HuH-7 (cell line): ENCODE results near the gene GDF10.

Experiments
- DNase-seq: peaks from one replicate; pipeline ENCODE4 v3.0.0; 2011; ENCODE audit warnings: low spot score

Gene GDF10

DNA sequence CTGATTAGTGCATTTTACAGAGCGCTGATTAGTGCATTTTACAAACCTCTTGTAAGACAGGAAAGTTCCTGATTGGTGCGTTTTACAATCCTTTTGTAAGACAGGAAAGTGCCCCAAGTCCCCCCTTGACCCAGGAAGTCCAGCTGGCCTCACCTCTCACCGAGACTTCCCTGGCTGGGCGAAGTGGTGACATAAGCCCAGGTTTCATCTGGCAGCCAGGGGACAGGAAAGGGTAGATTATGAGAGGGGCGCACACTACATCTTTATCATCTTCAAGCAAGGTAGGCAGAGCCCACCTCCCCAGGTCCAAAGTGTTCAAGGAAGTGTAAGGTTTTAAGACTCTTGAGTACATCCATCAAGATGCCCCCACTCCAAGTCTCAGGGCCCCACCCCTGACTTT is 5.5 kb upstream of the GDF10 start:
- DNase-seq = no peak

DNA sequence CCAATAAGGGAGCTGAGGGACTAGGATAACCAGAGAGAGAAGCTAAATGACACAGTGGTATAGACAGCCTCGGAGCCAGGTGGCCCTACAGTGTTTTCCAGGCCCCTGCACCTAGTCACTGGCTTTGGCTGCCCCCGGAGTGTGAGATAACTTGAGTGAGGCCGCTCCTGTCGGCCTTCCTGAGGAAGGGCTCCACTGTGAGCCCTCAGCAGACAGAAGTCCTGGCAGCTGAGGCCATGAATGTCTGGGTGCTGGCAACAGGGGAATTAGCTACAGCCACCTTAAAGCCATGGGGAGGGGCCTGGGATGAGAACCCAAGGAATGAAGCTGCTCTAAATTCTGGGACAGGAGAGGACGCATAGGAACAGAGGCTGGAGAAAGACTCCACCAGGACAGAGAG is 4.6 kb upstream of the GDF10 start:
- DNase-seq = no peak

DNA sequence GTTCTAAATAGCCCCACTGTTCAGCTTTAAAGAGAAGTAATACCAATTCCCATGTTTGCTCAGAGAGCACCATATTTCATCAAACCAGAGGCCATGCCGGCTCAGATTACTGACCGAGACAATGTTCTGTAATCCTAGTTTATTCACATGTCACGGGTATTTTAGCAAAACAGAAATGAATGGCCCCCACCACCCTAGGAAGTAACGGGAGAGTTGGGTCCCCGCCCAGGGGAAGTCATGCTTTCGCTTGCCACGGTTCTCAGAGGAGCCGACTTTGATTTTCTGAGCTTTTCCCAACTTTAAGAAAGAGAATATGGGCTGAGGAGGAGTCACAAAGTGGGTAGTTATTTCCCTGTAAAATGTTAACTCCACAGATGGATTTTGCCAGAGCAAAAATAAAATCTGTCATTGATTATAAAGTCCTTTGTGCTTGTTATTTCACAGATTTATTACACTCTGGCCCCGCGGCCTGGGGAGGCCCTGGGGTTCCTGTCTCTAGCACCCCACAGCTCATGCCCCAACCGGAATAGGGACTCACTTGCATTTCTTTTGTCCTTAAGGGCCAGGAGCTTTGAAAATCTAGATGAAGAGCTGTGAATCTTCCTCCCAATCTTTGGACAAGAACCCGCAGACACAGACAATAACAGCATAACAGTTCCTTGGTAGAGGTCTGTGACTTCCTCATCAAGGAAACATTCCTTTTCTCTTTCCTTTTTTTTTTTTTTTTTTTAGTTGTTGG is 3.7 kb upstream of the GDF10 start:
- DNase-seq = no peak

DNA sequence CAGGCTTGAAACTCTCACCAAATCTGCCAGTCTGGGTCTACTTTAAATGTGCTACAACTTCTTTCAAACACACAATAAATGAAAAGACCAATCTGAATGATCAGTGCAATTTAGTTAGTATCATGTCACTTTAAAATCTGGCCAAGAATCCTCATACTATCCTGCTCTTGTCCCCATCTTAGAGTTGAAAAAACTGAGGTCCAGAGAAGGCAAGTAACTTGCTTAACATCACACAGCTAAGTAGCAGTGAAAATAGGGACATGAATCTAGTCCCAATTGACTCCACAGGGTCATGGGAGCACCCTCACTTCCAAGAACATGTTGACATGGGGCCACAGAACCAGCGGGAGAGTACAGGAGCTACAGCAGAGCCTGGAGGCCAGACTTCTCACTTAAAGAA is 3.1 kb upstream of the GDF10 start:
- no peak for DNase-seq

DNA sequence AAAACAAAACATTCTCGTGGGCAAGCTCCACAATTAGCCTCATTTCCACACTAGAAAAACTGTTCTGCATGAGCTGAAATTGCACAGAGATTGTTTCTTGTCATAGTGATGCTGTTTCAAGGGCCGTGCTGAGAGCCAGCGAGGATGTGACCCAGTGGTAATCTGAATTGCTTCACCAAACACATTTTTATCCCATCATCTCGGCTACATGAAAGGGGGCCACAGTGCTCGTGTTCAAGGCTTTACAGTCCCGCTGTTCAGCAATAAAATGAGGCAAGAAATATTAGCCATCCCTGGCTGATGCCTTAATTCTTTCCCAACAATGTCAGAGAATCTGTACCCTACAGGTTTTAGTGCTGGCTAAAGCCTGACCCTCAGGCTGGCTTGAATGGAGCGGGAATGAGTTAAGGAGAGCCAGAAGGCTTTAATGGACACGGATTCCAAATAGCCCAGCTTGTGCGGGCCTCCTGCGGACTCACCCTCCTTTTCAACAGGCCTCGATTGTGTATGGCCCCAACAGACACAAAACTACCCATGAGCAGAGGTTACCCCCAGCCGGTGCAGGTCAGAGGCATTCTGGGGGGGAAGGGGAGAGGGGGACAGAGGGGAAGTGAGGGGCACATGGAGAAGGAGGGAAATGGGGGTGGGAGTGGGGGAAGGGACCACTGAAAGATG is 2.0 kb upstream of the GDF10 start:
- no peak for DNase-seq

DNA sequence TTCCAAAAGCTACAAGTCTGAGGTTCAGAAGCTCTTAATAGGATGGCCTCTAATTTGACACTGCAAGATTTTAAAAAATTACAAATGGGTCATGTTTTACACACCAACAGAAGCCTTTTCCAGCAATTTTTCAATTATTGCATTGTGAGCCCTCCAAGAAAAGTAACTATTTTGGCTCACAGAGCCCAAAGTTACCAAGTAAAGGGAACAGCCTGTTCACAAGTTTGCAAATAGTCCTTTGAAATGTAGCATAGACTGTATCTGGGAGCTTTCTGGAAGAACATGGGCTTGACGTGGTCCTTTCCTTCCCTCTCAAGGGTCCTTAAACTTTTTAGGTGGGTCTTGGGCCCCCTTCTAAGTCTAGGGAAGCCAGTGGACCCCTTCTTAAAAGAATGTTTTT is 1.3 kb upstream of the GDF10 start:
- no peak for DNase-seq

DNA sequence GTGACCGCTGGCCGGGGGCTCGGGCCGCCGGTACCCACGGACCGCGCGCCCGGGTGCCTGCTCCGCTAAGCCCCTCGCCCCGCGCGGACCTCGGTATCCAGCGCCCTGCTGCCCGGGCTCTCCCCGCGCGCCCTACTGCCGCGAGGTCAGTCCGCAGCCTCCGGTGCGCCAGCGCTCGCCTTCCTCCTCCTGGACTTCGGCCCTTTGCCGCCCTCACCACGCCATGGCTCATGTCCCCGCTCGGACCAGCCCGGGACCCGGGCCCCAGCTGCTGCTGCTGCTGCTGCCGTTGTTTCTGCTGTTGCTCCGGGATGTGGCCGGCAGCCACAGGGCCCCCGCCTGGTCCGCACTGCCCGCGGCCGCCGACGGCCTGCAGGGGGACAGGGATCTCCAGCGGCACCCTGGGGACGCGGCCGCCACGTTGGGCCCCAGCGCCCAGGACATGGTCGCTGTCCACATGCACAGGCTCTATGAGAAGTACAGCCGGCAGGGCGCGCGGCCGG is 483 bp downstream of the GDF10 start:
- peak; percentile 29 for DNase-seq

DNA sequence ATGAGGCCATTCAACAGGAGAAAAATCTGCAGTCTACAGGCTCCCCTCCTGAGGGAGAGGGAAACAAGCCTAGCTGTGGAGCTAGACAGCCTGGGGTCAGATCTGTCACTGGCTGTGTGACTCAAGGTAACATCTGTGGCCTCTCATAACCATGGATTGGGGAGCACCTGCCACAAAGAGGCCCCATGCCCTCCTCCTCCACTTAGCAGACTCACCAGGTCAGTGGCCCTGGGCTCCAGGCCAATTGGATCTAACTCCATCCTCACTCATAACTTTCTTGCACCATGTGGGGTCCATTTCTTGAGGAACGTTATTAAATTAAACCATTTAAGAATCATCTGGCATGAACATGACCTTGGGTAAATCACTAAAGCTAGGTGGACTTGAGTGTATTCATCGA is 1.8 kb downstream of the GDF10 start:
- DNase-seq = no peak

DNA sequence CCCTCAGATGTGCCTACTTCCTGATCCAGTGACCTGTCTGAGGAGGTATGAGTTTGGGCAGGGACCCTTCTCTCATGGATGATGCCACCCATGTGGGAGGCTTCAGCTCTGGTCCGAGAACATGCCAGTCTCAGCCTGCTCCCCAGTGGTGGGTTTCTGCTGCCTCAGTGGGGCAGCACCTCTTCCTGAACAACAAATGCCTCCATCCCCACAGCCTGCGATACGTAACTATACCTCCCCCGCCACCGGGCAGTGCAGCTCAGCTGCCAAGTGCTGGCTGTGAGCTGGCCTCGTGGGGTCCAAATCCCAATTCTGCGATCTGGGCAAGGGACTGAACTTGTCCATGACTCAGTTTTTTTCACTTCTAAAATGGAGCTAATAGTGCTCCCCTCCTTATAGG is 3.1 kb downstream of the GDF10 start:
- DNase-seq = no peak

DNA sequence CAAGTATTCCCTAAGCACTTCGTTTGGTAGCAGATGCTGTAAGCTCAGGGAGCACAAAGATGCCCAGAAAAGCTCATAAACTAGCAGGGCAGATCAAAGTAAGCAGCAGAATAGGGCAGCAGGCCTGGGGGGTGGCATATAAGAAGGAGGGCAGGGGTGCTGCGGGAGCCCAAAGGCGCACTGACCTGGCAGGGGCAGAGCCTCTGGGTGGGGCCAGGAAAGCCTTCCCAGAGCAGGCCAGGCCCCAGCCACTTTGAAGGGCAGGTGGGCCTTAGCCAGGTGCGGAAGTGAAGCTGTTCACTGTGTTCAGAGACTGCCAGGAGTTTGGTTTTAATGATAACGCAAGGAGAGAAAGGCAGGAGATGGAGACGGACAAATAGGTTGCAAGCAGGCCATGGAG is 3.9 kb downstream of the GDF10 start:
- no peak for DNase-seq

DNA sequence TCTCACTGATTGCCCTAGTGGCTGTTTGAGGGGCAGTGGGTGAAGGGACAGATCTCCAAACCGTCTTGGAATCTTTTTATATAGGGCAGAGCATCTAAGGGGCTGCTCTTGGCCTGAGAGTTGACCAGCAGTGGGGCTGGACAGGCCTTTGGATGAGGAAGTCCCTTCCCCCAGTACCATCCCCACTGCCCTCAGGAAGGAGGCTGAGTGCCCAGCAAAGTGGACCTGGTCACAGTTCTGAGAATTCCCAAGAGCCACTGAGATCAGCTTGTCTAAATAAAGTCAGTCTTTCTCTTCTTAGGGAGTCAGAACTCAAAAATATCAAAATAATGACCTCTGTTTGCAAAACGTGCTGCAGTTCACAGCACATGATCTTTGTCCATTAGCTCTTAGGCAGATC is 5.6 kb downstream of the GDF10 start:
- no peak for DNase-seq

DNA sequence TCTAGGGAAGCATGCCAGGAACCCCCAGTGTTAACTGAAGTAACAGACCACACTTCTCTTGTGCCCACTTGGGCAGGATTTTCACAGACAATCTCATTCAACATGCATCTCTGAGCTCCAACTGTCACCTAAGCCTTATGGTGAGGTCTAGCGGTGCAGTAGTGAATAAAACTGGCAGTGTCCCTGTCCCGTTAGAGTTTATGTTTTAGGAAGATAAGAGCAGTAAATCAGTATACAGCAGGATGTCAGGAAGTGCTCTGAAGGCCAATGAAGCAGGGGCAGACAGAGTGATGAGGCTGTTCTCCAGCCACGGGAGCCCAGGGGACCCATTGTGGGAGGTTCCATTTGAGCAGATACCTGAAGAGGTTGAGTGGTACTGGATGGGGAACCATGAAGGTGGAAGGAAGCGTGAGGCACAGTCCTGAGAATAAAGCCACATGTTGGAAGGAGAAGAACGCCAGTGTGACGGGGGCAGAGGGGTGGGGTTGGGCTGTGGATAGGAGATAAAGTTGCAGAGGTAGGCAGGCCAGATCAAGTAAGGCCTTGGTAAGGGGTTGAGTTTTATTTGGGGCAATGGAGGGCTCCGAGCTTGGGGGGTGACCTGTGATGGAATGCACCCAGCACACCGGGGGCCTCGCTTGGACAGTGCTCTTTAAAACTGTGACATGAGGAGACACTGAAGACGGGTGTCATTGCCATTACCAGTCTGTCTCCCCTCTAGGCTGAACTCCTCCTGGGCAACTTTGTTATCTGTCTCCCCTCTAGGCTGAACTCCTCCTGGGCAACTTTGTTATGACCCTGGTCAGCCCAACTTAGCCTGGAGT is 6.6 kb downstream of the GDF10 start:
- no peak for DNase-seq

DNA sequence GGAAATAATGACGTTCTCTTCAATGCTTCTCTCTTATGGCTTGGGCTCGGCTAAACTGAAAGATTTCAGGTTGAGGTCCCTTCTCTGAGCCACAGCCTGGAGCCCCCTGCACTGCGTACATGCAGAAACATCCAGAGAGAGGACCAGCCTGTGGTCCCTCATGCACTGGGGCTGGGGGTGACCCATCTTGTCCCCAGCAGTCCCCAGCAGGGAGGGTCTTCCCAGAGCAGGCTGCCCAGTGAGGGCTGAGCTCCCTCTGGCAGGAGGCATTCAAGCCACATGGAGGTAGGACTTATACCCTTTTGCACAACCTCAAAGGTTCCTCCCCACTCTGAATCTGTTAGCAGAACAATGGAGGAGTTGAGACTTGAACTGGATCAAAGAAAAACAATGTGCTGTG is 7.4 kb downstream of the GDF10 start:
- no peak for DNase-seq

DNA sequence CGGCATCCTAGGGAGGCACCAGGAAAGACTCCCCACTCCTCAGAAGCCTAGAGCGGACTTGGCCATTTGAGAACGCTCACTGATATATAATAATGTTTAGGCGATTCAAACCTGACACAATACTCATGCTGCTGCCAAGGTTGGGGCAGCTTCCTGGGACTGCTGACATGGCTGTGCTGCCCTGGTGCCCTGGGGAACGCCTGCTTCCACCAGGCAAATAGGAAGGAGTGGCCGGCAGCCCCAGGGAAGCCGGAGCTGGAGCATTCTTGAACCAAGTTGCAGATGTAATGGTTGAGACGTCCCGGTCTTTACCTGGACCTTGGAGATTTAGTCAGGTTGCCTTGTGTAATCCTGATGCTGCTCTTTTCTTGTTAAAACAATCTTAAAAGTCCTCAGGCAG is 8.8 kb downstream of the GDF10 start:
- DNase-seq = no peak

DNA sequence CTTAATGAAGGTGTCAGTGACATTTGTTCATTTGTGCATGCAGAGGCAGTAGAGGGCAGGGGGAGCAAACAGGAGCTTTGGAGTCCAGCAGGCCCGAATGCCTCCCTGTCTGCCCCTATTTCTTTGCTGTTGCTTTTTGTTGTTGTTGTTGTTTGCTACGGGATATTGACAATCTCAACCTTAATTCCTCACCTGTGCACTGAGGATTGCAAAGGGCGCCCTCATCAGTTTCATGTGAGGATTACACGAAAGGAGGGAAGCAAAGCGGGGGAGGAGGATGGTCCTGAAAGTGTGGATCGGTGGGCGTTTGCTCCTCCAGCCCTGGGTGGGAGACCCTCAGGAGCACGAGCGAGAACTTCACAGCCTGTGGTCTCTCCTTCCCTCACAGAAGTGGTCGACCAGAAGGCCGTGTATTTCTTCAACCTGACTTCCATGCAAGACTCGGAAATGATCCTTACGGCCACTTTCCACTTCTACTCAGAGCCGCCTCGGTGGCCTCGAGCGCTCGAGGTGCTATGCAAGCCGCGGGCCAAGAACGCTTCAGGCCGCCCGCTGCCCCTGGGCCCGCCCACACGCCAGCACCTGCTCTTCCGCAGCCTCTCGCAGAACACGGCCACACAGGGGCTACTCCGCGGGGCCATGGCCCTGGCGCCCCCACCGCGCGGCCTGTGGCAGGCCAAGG is 9.6 kb downstream of the GDF10 start:
- peak; percentile 45 for DNase-seq

DNA sequence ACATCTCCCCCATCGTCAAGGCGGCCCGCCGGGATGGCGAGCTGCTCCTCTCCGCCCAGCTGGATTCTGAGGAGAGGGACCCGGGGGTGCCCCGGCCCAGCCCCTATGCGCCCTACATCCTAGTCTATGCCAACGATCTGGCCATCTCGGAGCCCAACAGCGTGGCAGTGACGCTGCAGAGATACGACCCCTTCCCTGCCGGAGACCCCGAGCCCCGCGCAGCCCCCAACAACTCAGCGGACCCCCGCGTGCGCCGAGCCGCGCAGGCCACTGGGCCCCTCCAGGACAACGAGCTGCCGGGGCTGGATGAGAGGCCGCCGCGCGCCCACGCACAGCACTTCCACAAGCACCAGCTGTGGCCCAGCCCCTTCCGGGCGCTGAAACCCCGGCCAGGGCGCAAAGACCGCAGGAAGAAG is 10.1 kb downstream of the GDF10 start:
- no peak for DNase-seq

DNA sequence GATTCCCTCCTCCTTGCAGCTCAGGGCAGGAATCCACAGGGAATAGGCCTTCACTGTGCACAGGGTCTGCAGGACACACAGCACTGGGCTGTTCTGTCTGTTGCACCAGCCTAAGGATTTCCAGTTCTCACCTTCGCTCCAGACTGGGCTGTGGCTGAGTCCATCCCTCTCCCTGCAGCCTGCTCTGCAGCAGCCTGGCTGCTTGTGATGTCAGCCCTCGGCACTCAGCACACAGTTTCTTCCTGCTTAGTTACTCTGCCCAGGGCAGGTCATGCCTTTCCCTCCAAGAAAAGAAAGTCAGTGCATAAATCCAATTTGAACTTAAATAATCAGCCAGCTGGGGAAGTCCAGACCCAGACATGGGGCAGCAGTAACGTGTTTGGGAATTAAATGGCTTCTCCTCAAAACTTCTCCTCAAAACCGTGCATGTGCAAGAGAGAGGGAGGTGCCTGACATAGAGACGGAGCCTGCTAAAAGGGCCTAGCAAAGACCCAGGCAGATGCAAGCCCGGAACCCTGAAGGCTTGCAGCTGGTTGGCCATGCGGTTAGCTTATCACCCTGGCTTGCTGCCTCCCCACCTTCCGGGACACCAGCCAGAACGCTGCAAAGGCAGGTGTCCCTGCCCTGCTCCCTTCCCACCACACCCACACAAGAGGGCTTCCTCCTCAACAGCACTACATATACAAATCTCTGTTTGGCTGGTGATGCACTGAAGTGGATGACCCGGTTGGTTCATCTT is 11.4 kb downstream of the GDF10 start:
- DNase-seq = no peak

DNA sequence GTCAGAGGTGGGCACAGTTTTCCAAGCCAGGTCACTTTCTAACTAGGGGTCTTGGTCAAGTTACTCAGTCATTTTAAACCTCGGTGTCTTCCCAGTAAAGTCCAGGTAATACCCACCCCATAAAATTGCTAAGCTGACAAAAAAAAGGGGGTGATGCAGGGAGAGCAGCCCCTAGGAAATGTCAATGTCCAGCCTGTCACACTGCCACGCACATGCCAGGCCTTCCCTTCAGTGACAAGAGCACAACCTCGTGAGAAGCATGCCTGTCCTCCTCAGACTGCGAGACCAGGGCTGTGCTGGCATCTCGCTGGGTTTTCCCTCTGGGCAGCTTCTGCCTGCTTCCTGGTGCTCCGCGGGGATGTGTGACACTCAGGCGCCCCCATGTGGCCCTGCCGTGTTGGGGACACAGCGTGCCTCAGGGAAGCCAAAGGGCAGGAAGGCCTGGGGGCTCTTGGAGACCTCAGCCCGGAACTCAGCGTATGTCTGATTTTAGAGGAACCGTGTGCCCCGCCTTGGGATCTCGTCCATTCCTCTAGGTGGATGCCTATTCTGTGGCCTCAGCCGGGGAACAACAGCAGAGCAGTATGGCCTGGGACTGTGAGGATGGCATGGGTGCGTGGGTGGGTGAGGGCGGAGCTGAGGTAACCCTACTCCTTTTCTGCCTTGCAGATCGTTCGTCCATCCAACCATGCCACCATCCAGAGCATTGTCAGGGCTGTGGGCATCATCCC is 12.1 kb downstream of the GDF10 start:
- peak; percentile 76 for DNase-seq

DNA sequence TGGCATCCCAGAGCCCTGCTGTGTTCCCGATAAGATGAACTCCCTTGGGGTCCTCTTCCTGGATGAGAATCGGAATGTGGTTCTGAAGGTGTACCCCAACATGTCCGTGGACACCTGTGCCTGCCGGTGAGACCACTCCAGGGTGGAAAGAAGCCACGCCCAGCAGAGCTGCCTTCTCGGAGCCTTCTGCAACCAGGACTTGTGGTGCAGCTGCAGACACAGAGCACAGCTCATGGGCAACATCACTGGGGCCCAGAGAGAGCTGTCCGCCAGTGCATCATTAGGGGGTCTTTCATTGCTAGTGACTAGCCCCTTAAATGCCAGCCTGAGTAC is 12.6 kb downstream of the GDF10 start:
- DNase-seq = no peak

DNA sequence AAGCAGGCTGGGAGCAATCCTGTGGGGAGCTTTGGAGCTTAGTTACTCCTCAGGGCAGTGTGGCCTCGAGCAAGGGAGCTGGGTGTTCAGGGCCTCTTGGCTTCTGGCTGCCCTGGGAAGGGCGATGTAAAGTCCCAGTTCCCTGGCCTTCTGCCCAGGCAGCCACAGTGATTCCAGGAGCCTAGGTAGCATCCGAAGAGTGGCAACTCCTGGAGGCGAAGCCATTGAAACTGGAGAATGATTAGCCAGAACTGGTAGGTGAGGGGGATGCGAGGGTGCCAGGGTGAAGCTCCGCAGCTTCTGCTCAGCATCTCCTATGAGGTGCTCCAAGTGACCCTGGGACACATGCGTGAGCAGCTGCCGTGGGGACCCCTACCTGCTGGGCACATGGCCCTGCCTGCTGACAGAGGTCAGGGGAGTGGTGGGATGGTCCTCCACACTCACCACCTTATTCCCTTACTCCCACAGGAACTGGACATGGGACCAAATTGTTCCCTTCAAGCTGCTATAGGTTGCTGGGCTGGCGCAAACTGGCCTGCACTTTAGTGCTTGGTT is 14.5 kb downstream of the GDF10 start:
- no peak for DNase-seq

DNA sequence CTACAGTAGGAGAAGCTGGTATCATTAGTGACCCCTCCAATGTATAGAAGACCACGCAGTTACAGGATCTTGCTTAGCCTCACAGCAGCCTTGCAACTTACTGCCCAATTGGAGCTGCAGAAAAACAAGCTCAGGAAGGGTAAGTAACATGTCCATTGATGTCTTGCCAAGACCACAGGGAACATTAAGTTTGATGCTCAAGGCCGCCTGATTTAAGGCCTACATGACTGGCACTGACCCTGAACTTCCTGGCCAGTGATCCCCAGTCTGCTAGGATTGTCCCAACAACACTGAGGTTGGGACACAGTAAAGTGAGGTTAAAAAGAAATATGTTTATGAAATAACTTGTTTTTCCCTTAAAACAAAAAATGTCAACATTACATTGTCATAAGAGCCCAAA is 15.4 kb downstream of the GDF10 start:
- DNase-seq = no peak
